ENCODE data around the gene RNF166.
A peak's percentile ranks its signal among the peaks of the same experiment; 100 is the strongest.

Gene RNF166

GRCh38 chr16:88706229-88706964 is at the start of gene RNF166, which contains the start of gene CTU2:
Gene RNF166 (minus strand): TSS chr16:88706408. CDS start chr16:88706325, 83 bp downstream.
Gene CTU2 (plus strand): TSS chr16:88706503. CDS start chr16:88706531, 28 bp downstream.
- peak; percentile 60 to 63 for DNase-seq (ENCODE audit: low read depth in 2 of 2)

- DNase-seq (ENCODE audit: low read depth in 2 of 2) = no peak
Observed at GRCh38 chr16:88754912-88755744, 48.9 kb upstream of the RNF166 start.

- no peak for DNase-seq (ENCODE audit: low read depth in 2 of 2)
Observed at GRCh38 chr16:88754109-88754911, 48.1 kb upstream of the RNF166 start.

GRCh38 chr16:88753602-88754001 is 47.4 kb upstream of the RNF166 start:
- no peak for DNase-seq (ENCODE audit: low read depth in 2 of 2)

GRCh38 chr16:88753191-88753590 is 47.0 kb upstream of the RNF166 start:
- no peak for DNase-seq (ENCODE audit: low read depth in 2 of 2)

GRCh38 chr16:88752386-88753002 is 46.3 kb upstream of the RNF166 start:
- no peak for DNase-seq (ENCODE audit: low read depth in 2 of 2)

GRCh38 chr16:88750854-88751253 is 44.6 kb upstream of the RNF166 start:
- DNase-seq (ENCODE audit: low read depth in 2 of 2) = no peak

- no peak for DNase-seq (ENCODE audit: low read depth in 2 of 2)
Observed at GRCh38 chr16:88749358-88749757, 43.1 kb upstream of the RNF166 start.

- DNase-seq (ENCODE audit: low read depth in 2 of 2) = no peak
Observed at GRCh38 chr16:88748364-88748763, 42.2 kb upstream of the RNF166 start.

- no peak for DNase-seq (ENCODE audit: low read depth in 2 of 2)
Observed at GRCh38 chr16:88747588-88748301, 41.5 kb upstream of the RNF166 start.

- DNase-seq (ENCODE audit: low read depth in 2 of 2) = no peak
Observed at GRCh38 chr16:88746506-88746905, 40.3 kb upstream of the RNF166 start.

GRCh38 chr16:88744577-88745521 is 38.6 kb upstream of the RNF166 start:
- DNase-seq (ENCODE audit: low read depth in 2 of 2) = no peak

- DNase-seq (ENCODE audit: low read depth in 2 of 2) = peak in 1 of 2 experiments; percentile 16
Observed at GRCh38 chr16:88743693-88744576, 37.7 kb upstream of the RNF166 start.

GRCh38 chr16:88742896-88743605 is 36.8 kb upstream of the RNF166 start:
- DNase-seq (ENCODE audit: low read depth in 2 of 2) = no peak

GRCh38 chr16:88741368-88741767 is 35.2 kb upstream of the RNF166 start:
- DNase-seq (ENCODE audit: low read depth in 2 of 2) = no peak

- DNase-seq (ENCODE audit: low read depth in 2 of 2) = no peak
Observed at GRCh38 chr16:88740727-88741055, 34.5 kb upstream of the RNF166 start.

GRCh38 chr16:88739977-88740726 is 33.9 kb upstream of the RNF166 start:
- no peak for DNase-seq (ENCODE audit: low read depth in 2 of 2)

Data from fibroblast of skin of left biceps (primary cell).